Neural progenitor cell (in vitro differentiated cells): ENCODE data around the gene RRP7A. TPM values are rescaled to one million over a fixed set of nuclear protein-coding genes. Genes with fewer than 3 reads are reported as not detected.
A peak's percentile ranks its signal among the peaks of the same experiment; 100 is the strongest.

Experiments
- DNase-seq: peaks from one replicate; pipeline ENCODE4 v3.0.0-alpha.2; 2016; ENCODE audit warnings: low spot score
- H2AFZ ChIP-seq: fragments of 200-600 bp; sonication (generic); replicated peaks from 2 replicates; pipeline ENCODE4 v1.6.1; 2016; ENCODE audit warnings: antibody characterized with exemption
- H3F3A ChIP-seq: fragments of 200-600 bp; sonication (generic); 2 replicates; pipeline ENCODE4 v1.6.1; 2016; ENCODE audit warnings: antibody characterized with exemption, low read depth
- H3K27ac ChIP-seq: fragments of 200-600 bp; sonication (generic); 2 replicates; pipeline ENCODE4 v1.5.1; 2016; ENCODE audit warnings: mild to moderate bottlenecking
- H3K27me3 ChIP-seq: fragments of 200-600 bp; sonication (generic); 2 replicates; pipeline ENCODE4 v1.6.1; 2016; ENCODE audit warnings: mild to moderate bottlenecking, moderate library complexity
- H3K36me3 ChIP-seq: fragments of 200-600 bp; sonication (generic); 2 replicates; pipeline ENCODE4 v1.5.1; 2016
- H3K4me1 ChIP-seq: fragments of 200-600 bp; sonication (generic); 2 replicates; pipeline ENCODE4 v1.6.1; 2016; ENCODE audit warnings: mixed run types
- H3K4me2 ChIP-seq: fragments of 200-600 bp; sonication (generic); 2 replicates; pipeline ENCODE4 v1.6.1; 2016
- H3K4me3 ChIP-seq: fragments of 200-600 bp; sonication (generic); 2 replicates; pipeline ENCODE4 v1.5.1; 2016
- H3K79me2 ChIP-seq: fragments of 200-600 bp; sonication (generic); 2 replicates; pipeline ENCODE4 v1.6.1; 2016; ENCODE audit warnings: low read depth
- H3K9ac ChIP-seq: fragments of 200-600 bp; sonication (generic); 2 replicates; pipeline ENCODE4 v1.6.1; 2016
- H3K9me3 ChIP-seq: fragments of 200-600 bp; sonication (generic); 2 replicates; pipeline ENCODE4 v1.5.1; 2016; ENCODE audit warnings: low read depth
- H4K20me1 ChIP-seq: fragments of 200-600 bp; sonication (generic); 2 replicates; pipeline ENCODE4 v1.6.1; 2016; ENCODE audit warnings: low read depth
- H3K27ac Mint-ChIP-seq: 3 replicates; pipeline ENCODE4 v1.8.0; 2021; ENCODE audit warnings: mixed read lengths
- H3K27me3 Mint-ChIP-seq: 2 replicates; pipeline ENCODE4 v1.8.0; 2022; ENCODE audit warnings: low read depth, mild to moderate bottlenecking, inconsistent platforms, moderate library complexity, mixed read lengths; ENCODE audit not compliant: insufficient read depth
- H3K36me3 Mint-ChIP-seq: 3 replicates; pipeline ENCODE4 v1.8.0; 2021; ENCODE audit warnings: mixed read lengths
- H3K4me1 Mint-ChIP-seq: 3 replicates; pipeline ENCODE4 v1.8.0; 2021; ENCODE audit warnings: mixed read lengths
- H3K4me3 Mint-ChIP-seq: 3 replicates; pipeline ENCODE4 v1.8.0; 2021; ENCODE audit warnings: mild to moderate bottlenecking, moderate library complexity, mixed read lengths
- H3K9me3 Mint-ChIP-seq: 3 replicates; pipeline ENCODE4 v1.8.0; 2020; ENCODE audit warnings: mixed read lengths
- EZH2 ChIP-seq: fragments of 200-600 bp; sonication (generic); IDR thresholded peaks from 2 replicates; pipeline ENCODE4 v1.6.1; 2017; ENCODE audit warnings: antibody characterized with exemption, mild to moderate bottlenecking, moderate library complexity
- EZH2phosphoT487 ChIP-seq: fragments of 200-600 bp; sonication (generic); IDR thresholded peaks from 2 replicates; pipeline ENCODE4 v1.6.1; 2017; ENCODE audit warnings: antibody characterized with exemption
- total RNA-seq: library from RNA; depleted of rRNA; stranded (reverse); fragments of >200 nt; gene quantifications from 2 replicates; pipeline ENCODE4 v1.2.3, GENCODE V29; 2015; ENCODE audit warnings: low replicate concordance
- TF ChIP-seq, protein P1 (sequence below): fragments of 200-600 bp; sonication (generic); IDR thresholded peaks from 2 replicates; pipeline ENCODE4 v1.5.1; 2017; ENCODE audit warnings: antibody characterized with exemption, mild to moderate bottlenecking

Gene RRP7A
- total RNA-seq, 1 donor from 2014 or later: 15.2 TPM

DNA sequence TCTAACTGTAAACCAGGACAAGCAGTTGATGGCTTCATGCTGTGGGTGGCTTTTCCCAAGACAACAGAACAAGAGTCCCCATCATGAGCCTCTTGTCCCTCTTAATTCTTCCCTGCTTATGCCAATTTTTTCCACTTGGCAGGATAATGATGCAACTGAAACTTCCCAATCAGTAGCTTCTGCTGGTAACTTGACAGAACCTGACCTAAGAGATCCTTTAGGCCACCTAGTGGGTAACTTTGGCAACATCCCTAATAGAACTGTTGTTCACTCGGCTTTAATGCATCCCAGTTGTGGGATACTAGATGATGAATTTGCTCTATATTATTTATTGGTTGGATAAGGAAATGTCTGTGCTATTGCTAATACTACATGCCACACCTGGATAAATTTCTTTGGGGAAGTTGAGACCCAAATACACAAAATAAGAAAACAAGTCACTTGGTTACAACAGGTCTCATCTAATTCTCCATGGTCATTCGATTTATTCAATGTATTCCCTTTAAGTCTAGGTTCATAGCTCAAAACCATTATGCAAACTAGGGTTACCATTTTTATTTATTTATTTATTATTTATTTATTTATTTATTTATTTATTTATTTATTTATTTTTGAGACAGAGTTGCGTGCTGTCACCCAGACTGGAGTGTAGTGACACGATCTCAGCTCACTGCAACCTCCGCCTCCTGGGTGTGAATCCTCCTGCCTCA, 46.0 kb downstream of the RRP7A start:
- Histone ChIP-seq H3K9me3 (no peaks in the 10 kb centered on the region), H3K27me3 (no peaks in the 10 kb centered on the region), H4K20me1 (no peaks in the 10 kb centered on the region), H3K79me2 (no peaks in the 10 kb centered on the region), H3K36me3 (no peaks in the 10 kb centered on the region), H3K4me3 (no peak overlapping the region), H2AFZ (no peak overlapping the region), H3K4me1 (no peaks in the 10 kb centered on the region), H3K9ac (no peak overlapping the region), H3K4me2 (no peak overlapping the region), H3K27ac (no peak overlapping the region), H3F3A (no peaks in the 10 kb centered on the region)
- peaks cover 8% of the 10 kb centered on the region for H3K27me3 Mint-ChIP-seq
- no peaks in the 10 kb centered on the region for H3K36me3 Mint-ChIP-seq
- H3K9me3 Mint-ChIP-seq: no peaks in the 10 kb centered on the region
- peak; percentile 74 for DNase-seq
- H3K27ac Mint-ChIP-seq: no peak overlapping the region
- TF ChIP-seq, protein P1, sequence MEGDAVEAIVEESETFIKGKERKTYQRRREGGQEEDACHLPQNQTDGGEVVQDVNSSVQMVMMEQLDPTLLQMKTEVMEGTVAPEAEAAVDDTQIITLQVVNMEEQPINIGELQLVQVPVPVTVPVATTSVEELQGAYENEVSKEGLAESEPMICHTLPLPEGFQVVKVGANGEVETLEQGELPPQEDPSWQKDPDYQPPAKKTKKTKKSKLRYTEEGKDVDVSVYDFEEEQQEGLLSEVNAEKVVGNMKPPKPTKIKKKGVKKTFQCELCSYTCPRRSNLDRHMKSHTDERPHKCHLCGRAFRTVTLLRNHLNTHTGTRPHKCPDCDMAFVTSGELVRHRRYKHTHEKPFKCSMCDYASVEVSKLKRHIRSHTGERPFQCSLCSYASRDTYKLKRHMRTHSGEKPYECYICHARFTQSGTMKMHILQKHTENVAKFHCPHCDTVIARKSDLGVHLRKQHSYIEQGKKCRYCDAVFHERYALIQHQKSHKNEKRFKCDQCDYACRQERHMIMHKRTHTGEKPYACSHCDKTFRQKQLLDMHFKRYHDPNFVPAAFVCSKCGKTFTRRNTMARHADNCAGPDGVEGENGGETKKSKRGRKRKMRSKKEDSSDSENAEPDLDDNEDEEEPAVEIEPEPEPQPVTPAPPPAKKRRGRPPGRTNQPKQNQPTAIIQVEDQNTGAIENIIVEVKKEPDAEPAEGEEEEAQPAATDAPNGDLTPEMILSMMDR: peak; percentile 76
- TF ChIP-seq EZH2phosphoT487 (no peak), EZH2 (no peak)
- peaks cover 13% of the 10 kb centered on the region for H3K4me1 Mint-ChIP-seq
- H3K4me3 Mint-ChIP-seq: no peak overlapping the region

DNA sequence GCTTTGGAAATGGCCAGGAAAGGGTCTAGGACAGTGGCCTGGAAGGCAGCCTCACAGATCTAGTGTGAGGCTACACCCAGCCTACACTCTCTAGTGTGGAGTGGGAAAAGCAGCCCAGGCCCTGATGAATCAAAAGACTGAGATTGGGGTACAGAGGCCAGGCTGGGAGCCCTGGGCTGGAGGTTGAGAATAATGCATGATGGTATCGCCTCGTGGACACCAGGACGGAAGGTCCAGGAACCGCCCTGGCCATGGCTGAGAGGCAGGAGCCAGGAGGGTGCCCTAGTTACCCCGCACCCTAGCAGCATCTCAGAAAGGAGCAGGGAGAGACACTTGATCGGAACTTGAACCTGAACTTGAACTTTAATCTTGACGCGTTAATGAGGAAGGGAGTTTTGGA, 46.9 kb downstream of the RRP7A start:
- Histone ChIP-seq H3K27me3 (no peaks in the 10 kb centered on the region), H2AFZ (no peak overlapping the region), H3K4me2 (no peak overlapping the region), H3K4me1 (no peaks in the 10 kb centered on the region), H3K4me3 (no peak overlapping the region), H3K9ac (no peak overlapping the region), H3K36me3 (no peaks in the 10 kb centered on the region), H3K79me2 (no peaks in the 10 kb centered on the region), H3F3A (no peaks in the 10 kb centered on the region), H3K27ac (no peak overlapping the region), H4K20me1 (no peaks in the 10 kb centered on the region), H3K9me3 (no peaks in the 10 kb centered on the region)
- no peak for DNase-seq
- Mint-ChIP-seq H3K36me3 (no peaks in the 10 kb centered on the region), H3K4me3 (no peak overlapping the region), H3K27ac (no peak overlapping the region), H3K27me3 (peaks cover 8% of the 10 kb centered on the region), H3K9me3 (no peaks in the 10 kb centered on the region), H3K4me1 (peaks cover 10% of the 10 kb centered on the region)
- TF ChIP-seq, protein P1: no peak
- no peak for TF ChIP-seq EZH2phosphoT487
- no peak for TF ChIP-seq EZH2

DNA sequence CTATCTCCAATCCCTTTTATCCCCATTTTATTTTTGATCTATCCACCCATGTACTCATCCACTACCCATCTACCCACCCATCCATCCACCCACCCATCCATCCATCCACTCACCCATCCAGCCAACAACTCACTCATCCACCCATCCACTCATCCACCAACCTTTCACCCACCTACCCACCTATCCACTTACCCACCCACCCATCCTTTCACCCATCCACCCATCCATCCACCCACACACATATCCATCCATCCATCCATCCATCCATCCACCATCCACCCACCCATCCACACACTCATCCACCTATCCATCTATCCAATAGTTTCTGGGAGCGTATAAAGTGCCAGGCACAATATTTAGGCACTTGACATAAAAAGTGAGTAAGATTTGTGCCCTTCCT, 48.2 kb downstream of the RRP7A start:
- Histone ChIP-seq H3K9me3 (no peaks in the 10 kb centered on the region), H3F3A (no peaks in the 10 kb centered on the region), H3K4me1 (no peaks in the 10 kb centered on the region), H3K4me2 (no peak overlapping the region), H3K9ac (no peak overlapping the region), H2AFZ (no peak overlapping the region), H4K20me1 (no peaks in the 10 kb centered on the region), H3K27me3 (no peaks in the 10 kb centered on the region), H3K27ac (no peak overlapping the region), H3K36me3 (no peaks in the 10 kb centered on the region), H3K79me2 (no peaks in the 10 kb centered on the region), H3K4me3 (no peak overlapping the region)
- DNase-seq: no peak
- Mint-ChIP-seq H3K9me3 (no peaks in the 10 kb centered on the region), H3K4me1 (peaks cover 10% of the 10 kb centered on the region), H3K27ac (no peak overlapping the region), H3K27me3 (peaks cover 8% of the 10 kb centered on the region), H3K36me3 (no peaks in the 10 kb centered on the region), H3K4me3 (no peak overlapping the region)
- TF ChIP-seq EZH2phosphoT487: no peak

DNA sequence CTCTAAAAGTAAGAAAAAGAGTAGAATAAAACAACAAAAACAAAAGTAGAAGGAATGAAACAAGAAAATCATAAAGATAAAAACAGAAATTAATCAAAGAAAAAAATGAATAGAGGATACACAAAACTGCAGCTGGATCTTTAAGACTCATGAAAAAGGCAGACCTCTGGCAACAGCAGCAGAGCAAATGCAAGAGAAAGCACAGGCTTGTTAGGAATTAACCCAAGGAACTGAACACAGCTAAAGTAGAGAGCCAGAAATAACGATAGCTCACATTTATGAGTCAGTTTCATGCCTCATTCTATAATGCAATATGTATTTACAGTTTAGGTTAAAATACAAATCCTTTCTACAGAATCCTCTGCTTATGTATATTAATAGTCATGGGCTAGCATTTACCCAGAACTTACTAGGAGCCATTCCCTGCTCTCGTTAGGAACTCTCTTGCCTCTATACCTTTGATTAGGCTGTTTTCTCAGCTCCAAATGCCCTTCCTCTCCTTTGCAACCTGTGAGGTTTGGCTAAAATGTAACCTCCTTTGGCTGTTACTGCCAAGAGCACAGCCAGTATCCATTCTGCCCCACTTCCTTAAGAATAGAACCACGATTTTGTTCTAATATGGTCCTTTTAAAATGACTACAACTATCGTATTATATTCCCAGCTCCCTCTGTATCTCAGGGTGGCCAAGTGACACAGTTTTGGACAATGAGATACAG, 49.1 kb downstream of the RRP7A start:
- no peaks in the 10 kb centered on the region for H3K27me3 ChIP-seq
- Mint-ChIP-seq H3K27ac (no peak overlapping the region), H3K9me3 (no peaks in the 10 kb centered on the region), H3K36me3 (no peaks in the 10 kb centered on the region), H3K4me1 (peaks cover 10% of the 10 kb centered on the region), H3K27me3 (peaks cover 13% of the 10 kb centered on the region), H3K4me3 (no peak overlapping the region)
- no peaks in the 10 kb centered on the region for H3K36me3 ChIP-seq
- TF ChIP-seq, protein P1: no peak
- TF ChIP-seq EZH2 (no peak), EZH2phosphoT487 (no peak)
- no peak for DNase-seq
- no peaks in the 10 kb centered on the region for H3K4me1 ChIP-seq
- no peak overlapping the region for H3K4me3 ChIP-seq
- H4K20me1 ChIP-seq: no peaks in the 10 kb centered on the region
- H3K4me2 ChIP-seq: no peak overlapping the region
- H3K9ac ChIP-seq: no peak overlapping the region
- no peak overlapping the region for H3K27ac ChIP-seq
- no peaks in the 10 kb centered on the region for H3K79me2 ChIP-seq
- H2AFZ ChIP-seq: no peak overlapping the region
- H3K9me3 ChIP-seq: no peaks in the 10 kb centered on the region
- no peaks in the 10 kb centered on the region for H3F3A ChIP-seq
